HG03103 (cell line): ENCODE data around the gene BCL11B.

ENCODE experiments used
- ATAC-seq: cut with Tn5 transposase; IDR thresholded peaks from one replicate; pipeline ENCODE4 v1.9.1; 2021; ENCODE audit warnings: low read depth; ENCODE audit not compliant: unreplicated experiment

BCL11B gene

GRCh38 chr14:99242238-99242637 lies 29.8 kb downstream of the BCL11B start:
- no peak for ATAC-seq

GRCh38 chr14:99241325-99242010 lies 30.5 kb downstream of the BCL11B start:
- no peak for ATAC-seq

- no peak for ATAC-seq
Observed at GRCh38 chr14:99240627-99241324, 31.2 kb downstream of the BCL11B start.

GRCh38 chr14:99239661-99240092 lies 32.3 kb downstream of the BCL11B start:
- no peak for ATAC-seq

GRCh38 chr14:99238216-99238615 lies 33.8 kb downstream of the BCL11B start:
- no peak for ATAC-seq

GRCh38 chr14:99237288-99237687 lies 34.7 kb downstream of the BCL11B start:
- no peak for ATAC-seq

GRCh38 chr14:99236386-99237138 lies 35.4 kb downstream of the BCL11B start:
- no peak for ATAC-seq

GRCh38 chr14:99235582-99236320 lies 36.2 kb downstream of the BCL11B start:
- no peak for ATAC-seq

GRCh38 chr14:99234961-99235571 lies 36.9 kb downstream of the BCL11B start:
- ATAC-seq, result no peak

GRCh38 chr14:99234355-99234754 lies 37.6 kb downstream of the BCL11B start:
- no peak for ATAC-seq

GRCh38 chr14:99233222-99234035 lies 38.6 kb downstream of the BCL11B start:
- no peak for ATAC-seq

GRCh38 chr14:99232714-99233214 lies 39.2 kb downstream of the BCL11B start:
- no peak for ATAC-seq

- ATAC-seq, result no peak
Observed at GRCh38 chr14:99231850-99232713, 39.9 kb downstream of the BCL11B start.

GRCh38 chr14:99231161-99231849 lies 40.7 kb downstream of the BCL11B start:
- no peak for ATAC-seq

GRCh38 chr14:99230208-99231151 lies 41.5 kb downstream of the BCL11B start:
- ATAC-seq, result no peak

GRCh38 chr14:99229654-99230207 lies 42.3 kb downstream of the BCL11B start:
- no peak for ATAC-seq
